ENCODE data around the gene PDCD1. TPM values are rescaled to one million over a fixed set of nuclear protein-coding genes. Genes with fewer than 3 reads are reported as not detected.
A peak's percentile ranks its signal among the peaks of the same experiment; 100 is the strongest.

The PDCD1 gene
- total and polyA plus RNA-seq, 2 of the 13 experiments (the other 11 are each of a cell fraction or from before 2014, with no cell fraction given) = 0.04 TPM; not detected in 1

GRCh38 chr2:241821460-241822263 is 37.0 kb downstream of the PDCD1 start (continued):
- TF ChIP-seq CREB1 (IDR thresholded peaks at IDR 0.05) = peak; percentile 89
- TF ChIP-seq CREB1 (CRISPR knock-in tag; IDR thresholded peaks at IDR 0.05) = no peak
- no peak for TF ChIP-seq NFE2L2 (IDR thresholded peaks at IDR 0.05; ENCODE audit: low read length)
- TF ChIP-seq ZIK1 (CRISPR knock-in tag; IDR thresholded peaks at IDR 0.05; ENCODE audit: borderline replicate concordance, low read depth) = no peak
- TF ChIP-seq HIVEP1 (CRISPR knock-in tag; IDR thresholded peaks at IDR 0.05) = 0 out of 2 replicates have a peak, but pooled peaks have one; percentile 17
- TF ChIP-seq ZNF12 (CRISPR knock-in tag; IDR thresholded peaks at IDR 0.05) = no peak

GRCh38 chr2:241820625-241821384 is 37.9 kb downstream of the PDCD1 start:
- Histone ChIP-seq H2AFZ (ENCODE audit: low read length) (no peak overlapping the region), H3K27me3 (ENCODE audit: control insufficient read depth in 1 of 2, insufficient read depth in 2 of 2, low read length in 2 of 2) (peaks cover 0 to 8% of the 10 kb centered on the region in 2 experiments; a peak in 1 of 5 replicates), H3K9me3 (ENCODE audit: low read length) (no peaks in the 10 kb centered on the region), H3K4me2 (ENCODE audit: low read depth, low read length) (no peak overlapping the region), H3K27ac (ENCODE audit: extremely low read length, insufficient read depth, low read length) (no peak overlapping the region), H4K20me1 (ENCODE audit: insufficient read depth, low read length) (no peaks in the 10 kb centered on the region), H3K9ac (ENCODE audit: insufficient read depth, low read depth, low read length) (no peak overlapping the region), H3K4me1 (ENCODE audit: insufficient read depth, low read length) (peaks cover 27% of the 10 kb centered on the region), H3K36me3 (replicated peaks in 1 of 2; ENCODE audit: control insufficient read depth in 1 of 2, insufficient read depth in 2 of 2, low read length in 2 of 2) (peaks cover 0 to 1% of the 10 kb centered on the region in 2 experiments; a peak in 2 of 5 replicates), H3K4me3 (replicated peaks in 1 of 3; ENCODE audit: insufficient read depth in 1 of 3, low read depth in 2 of 3, low read length in 3 of 3) (no peak overlapping the region), H3K79me2 (ENCODE audit: insufficient read depth, low read length) (no peaks in the 10 kb centered on the region)
- in situ Hi-C loops (cut with HindIII; ENCODE audit: extremely low pct_ligation_motif_present, low pct_unique_long_range_greater_than_20kb) (no loop called here), intact Hi-C loops (cut with micrococcal nuclease; ENCODE audit: unreplicated experiment) (no loop called here)
- ATAC-seq (peak; percentile 2), DNase-seq (ENCODE audit: low spot score) (no peak), FAIRE-seq (no peak)
- no TSS peak for BruUV-seq (replicated peaks)
- 81% methylated on average over 26 of the region's 31 CpGs for WGBS (ENCODE audit: low lambda C conversion rate)
- ChIA-PET POLR2A (interaction anchor here (1.1 to 2.2 kb wide), 3 partner anchors 12 to 51 kb away, joined by 3 to 5 read pairs (median 4); partner anchors contain the start of gene NEU4), CTCF (ENCODE audit: low intra/inter-chr PET ratio, low total read pairs) (no interaction called here)
- TF ChIP-seq ZNF225 (CRISPR knock-in tag; IDR thresholded peaks at IDR 0.05) = no peak
- 0 out of 2 replicates have a peak, but pooled peaks have one; percentile 22 for TF ChIP-seq ZNF891 (CRISPR knock-in tag; IDR thresholded peaks at IDR 0.05)
- TF ChIP-seq HDAC6 (IDR thresholded peaks at IDR 0.05; ENCODE audit: low read depth, low read length) = no peak
- TF ChIP-seq ZBTB33 (CRISPR knock-in tag; IDR thresholded peaks at IDR 0.05) = peak; percentile 19; the same call in 1 of the 2 replicates
- peak; percentile 75; the same call in 1 of the 2 replicates for TF ChIP-seq ZBTB38 (CRISPR knock-in tag; IDR thresholded peaks at IDR 0.05)
- 0 out of 2 replicates have a peak, but pooled peaks have one; percentile 6 for TF ChIP-seq ZNF788 (CRISPR knock-in tag; IDR thresholded peaks at IDR 0.05; ENCODE audit: borderline replicate concordance)
- no peak for TF ChIP-seq ZNF30 (CRISPR knock-in tag; IDR thresholded peaks at IDR 0.05)
- TF ChIP-seq NFYB (CRISPR knock-in tag; IDR thresholded peaks at IDR 0.05) = no peak
- TF ChIP-seq ZNF687 (CRISPR knock-in tag; IDR thresholded peaks at IDR 0.05) = peak; percentile 14; the same call in 1 of the 2 replicates
- TF ChIP-seq NFIB (CRISPR knock-in tag; IDR thresholded peaks at IDR 0.05; ENCODE audit: borderline replicate concordance) = 0 out of 2 replicates have a peak, but pooled peaks have one; percentile 16
